ENCODE data around the gene ADORA3.

DNA sequence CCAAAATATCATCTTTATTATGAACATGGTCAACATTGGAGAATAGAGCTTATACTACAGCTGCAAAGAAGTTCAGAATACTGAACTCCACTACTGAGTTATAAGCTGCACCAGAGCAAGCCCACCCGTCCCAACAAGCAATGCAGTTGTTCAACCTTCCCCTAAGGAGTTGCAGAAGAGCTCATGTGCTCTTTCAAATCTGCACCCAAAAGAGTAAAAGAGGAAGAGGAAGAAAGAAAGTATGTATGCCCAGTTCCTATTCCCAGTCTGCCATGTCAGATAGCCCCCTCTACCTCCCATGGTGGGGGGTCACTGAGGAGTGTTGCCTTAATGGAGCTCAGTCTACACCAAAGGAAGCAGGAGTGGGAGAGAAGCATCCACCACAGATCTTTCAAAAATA lies 22.8 kb downstream of the ADORA3 start:
- TF ChIP-seq, protein P1, sequence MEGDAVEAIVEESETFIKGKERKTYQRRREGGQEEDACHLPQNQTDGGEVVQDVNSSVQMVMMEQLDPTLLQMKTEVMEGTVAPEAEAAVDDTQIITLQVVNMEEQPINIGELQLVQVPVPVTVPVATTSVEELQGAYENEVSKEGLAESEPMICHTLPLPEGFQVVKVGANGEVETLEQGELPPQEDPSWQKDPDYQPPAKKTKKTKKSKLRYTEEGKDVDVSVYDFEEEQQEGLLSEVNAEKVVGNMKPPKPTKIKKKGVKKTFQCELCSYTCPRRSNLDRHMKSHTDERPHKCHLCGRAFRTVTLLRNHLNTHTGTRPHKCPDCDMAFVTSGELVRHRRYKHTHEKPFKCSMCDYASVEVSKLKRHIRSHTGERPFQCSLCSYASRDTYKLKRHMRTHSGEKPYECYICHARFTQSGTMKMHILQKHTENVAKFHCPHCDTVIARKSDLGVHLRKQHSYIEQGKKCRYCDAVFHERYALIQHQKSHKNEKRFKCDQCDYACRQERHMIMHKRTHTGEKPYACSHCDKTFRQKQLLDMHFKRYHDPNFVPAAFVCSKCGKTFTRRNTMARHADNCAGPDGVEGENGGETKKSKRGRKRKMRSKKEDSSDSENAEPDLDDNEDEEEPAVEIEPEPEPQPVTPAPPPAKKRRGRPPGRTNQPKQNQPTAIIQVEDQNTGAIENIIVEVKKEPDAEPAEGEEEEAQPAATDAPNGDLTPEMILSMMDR (IDR thresholded peaks at IDR 0.05; ENCODE audit: extremely low read depth in 1 of 2, insufficient read depth in 1 of 2, low read depth in 1 of 2, low read length in 2 of 2) = no peak
- TF ChIP-seq POLR2A (IDR thresholded peaks at IDR 0.05; ENCODE audit: low read depth, low read length) = no peak
